Ureter (tissue), 1 donor: Measurements from ENCODE around the gene THUMPD3. TPM values are rescaled to one million over a fixed set of nuclear protein-coding genes. Genes with fewer than 3 reads are reported as not detected.

ENCODE experiments used
- DNase-seq: peaks from one replicate; pipeline ENCODE4 v3.0.0-alpha.2; 2020; ENCODE audit warnings: low spot score
- total RNA-seq: library from RNA; stranded (reverse); gene quantifications from one replicate; pipeline ENCODE4 v1.2.4, GENCODE V29; 2023
- donor health status: DM: yes; HTN: yes; CAD: no.

Gene THUMPD3
- total RNA-seq, 1 donor from 2014 or later = 45.0 TPM

GRCh38 chr3:9397332-9397905, 34.6 kb downstream of the THUMPD3 start, which contains the start of gene SETD5:
Gene SETD5, plus strand, starts transcription at chr3:9397615. Its CDS starts 31,324 bp downstream, at chr3:9428939.
- DNase-seq = peak; percentile 99

DNA sequence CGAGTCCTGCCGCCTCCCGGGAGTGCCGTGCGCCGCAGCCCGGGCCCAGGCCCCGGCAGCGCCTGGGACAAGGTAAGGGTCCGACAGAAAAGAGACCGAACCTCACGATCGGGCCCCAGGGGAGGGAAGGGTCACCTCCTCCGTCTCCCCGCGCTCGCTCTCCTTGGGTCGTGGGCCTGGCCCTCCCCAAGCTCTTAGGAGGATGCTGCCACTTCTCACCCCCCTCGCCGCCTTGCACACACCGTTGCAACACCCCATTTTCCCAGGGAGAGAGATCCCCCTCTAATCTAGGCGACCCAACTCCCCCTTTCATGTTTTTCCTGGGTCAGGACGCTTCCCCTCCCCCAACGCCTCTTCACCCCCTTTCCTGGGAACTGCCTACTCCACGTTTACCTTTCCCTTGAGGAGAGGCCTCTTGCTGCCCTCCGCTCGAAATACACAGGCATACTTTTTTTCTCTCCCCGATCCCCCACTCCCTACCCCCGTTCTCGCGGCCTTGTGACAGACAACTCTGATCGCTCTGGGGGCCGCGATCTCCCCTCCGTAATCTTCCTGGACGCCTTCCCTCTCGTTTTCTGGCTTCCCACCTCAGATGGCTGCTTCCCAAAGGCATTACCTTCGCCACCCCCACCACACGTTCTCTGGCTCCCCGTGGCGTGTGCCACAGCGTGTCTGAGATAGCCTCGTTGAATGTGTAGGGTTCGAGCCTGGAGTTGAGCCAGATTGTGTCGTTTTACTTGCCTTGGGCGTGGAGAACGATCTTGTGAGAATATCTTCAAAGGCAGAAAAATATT, 35.2 kb downstream of the THUMPD3 start:
- peak; percentile 64 for DNase-seq

- DNase-seq = no peak
Observed at GRCh38 chr3:9398700-9399336, 36.0 kb downstream of the THUMPD3 start.

DNA sequence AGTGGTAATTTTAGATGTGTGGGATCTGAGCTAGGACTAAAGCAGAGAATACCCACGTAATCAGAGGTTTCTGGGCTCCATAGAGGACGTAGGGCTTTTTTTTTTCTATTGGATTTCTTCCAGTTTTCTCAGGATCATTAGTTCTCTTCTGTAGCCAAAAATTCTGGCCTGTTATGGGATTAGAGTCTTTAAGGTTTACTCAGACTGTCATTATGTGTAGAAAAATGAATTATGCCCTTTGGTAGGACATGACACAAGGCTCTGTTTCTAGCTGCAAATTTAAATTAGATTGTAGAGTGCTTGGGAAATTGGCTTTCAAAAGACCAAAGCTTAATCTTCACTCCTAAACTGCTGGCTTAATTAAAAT, 36.5 kb downstream of the THUMPD3 start:
- DNase-seq = no peak

GRCh38 chr3:9399746-9400145, 36.9 kb downstream of the THUMPD3 start:
- DNase-seq = peak; percentile 57

DNA sequence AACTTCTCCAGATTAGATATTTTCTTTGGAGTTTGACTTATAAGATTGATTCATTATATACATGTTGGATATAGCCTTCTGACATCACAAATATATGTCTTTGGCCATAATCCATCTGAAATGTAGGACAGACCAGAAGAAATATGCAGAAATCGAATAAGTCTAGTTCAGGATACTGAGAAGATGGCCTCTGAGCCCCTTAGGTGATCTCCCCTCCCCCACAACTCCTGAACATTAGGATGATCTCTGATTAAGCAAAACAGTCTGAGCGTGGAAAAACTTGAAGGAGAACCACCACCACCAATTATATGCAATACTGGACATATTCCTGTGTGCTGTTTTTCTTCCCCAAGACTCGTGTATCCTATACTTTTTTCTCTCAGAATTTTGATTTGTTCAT, 37.8 kb downstream of the THUMPD3 start:
- no peak for DNase-seq

DNA sequence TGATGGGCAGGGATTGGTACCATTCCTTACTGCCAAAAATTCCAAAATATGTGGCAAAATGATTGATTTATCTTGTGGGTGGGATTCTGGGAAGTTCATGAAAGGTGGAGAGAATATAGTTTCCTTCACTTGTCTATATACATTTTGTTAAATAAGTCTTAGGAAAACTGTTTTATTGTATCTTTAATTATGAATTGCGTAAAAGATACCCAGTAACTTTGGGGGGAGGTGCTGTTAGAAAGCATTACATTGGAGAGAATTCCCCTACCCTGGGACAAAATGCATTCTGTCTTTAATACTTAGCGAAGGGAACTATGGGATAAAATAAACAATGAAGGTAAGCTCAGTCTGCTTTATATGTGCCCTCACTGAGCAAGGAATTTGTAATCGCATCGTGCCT, 39.1 kb downstream of the THUMPD3 start:
- no peak for DNase-seq

DNA sequence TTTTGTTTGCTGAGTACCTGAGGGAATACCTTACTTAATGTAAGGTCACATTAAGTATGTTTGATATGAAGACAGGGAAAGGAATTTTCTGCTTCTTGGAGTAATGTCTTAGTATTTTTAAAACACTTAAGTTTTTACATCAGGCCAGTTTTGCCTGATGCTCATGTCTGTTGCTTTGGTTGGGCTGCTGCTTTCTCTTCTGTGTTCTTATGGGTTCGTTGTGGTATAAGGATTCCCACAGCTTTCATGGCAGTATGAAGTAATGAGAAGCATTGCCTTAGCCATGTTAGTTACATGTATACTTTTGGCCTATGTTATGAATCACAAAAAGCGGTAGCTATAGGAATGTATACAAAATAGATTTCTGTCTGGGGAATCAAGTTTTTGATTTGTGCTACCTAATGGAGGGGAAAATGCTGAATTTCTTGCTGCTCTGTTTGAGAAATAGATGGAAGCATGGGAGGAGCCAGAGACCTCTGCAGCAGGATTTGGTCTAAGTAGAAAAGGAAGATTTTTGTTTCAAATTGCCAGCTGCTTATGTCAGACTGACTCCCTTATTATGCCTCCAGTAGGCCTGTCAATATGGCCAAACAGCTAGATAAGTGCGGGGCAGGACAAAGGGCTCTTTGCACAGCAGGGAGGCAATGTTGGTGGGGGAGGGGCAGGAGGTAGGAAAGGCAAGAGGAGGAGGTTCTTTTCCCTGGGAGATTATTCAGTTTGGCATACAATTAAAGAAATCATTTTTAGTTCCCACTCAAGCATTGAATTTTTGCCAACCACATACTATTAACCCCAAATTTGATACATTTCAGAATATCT, 39.8 kb downstream of the THUMPD3 start:
- no peak for DNase-seq

DNA sequence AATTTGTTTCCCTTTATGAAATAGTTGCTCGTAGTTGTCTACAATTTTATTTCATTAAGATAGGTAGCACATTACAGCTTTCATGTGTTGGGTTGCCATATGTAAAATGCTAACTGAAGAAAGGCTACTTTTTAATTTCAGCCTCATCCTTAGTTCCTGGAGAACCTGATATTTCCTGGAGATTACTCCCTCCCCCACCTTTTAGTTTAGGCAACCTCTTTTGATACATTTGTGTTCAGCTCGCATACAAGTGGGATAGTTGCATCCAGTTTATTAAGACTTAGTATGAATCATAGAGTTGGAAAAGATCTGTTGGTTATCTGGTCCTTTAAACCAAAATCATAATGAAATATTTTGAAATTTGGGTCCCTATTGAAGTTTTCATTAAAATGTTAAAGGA, 40.6 kb downstream of the THUMPD3 start:
- DNase-seq = no peak

GRCh38 chr3:9404680-9405079, 41.8 kb downstream of the THUMPD3 start:
- DNase-seq = no peak

DNA sequence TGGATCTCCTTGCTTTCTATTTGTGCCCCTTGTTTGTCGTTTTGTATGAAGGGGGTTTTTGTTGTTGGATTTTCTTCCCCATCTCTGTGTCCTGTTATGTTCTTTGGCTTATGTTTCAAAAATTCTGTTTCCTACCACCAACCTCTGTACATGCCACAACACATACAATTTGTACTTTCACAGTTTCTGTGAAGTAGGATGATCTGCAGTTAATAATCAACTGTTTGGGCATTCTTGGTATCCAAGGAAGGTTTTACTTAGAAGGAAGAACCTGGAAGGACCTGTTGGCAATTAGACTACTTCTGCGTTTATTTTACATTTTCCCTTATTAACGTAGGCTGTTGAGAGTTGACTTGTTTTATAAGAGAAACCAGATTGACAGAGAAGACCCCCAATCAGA, 42.9 kb downstream of the THUMPD3 start:
- DNase-seq = no peak

- DNase-seq = no peak
Observed at GRCh38 chr3:9406856-9407626, 44.2 kb downstream of the THUMPD3 start.

DNA sequence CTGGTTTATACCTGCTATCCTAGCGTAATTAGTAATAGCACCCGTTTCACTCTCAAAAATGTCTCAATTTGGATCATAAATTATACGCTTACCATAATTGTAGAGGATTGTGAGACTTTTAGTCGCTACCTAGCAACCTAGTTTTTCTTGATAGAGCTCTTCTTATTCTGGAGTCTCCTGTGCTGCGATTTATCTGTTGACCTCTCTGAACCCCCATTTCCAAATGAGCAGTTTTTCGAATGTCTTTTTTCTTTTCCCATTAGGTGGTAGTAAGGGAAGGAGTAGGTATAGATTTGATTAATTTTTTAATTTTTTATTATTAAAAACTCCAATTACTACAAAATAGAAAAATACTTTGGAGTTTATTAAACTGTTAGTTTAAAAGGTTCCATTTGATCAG, 45.2 kb downstream of the THUMPD3 start:
- DNase-seq = no peak

DNA sequence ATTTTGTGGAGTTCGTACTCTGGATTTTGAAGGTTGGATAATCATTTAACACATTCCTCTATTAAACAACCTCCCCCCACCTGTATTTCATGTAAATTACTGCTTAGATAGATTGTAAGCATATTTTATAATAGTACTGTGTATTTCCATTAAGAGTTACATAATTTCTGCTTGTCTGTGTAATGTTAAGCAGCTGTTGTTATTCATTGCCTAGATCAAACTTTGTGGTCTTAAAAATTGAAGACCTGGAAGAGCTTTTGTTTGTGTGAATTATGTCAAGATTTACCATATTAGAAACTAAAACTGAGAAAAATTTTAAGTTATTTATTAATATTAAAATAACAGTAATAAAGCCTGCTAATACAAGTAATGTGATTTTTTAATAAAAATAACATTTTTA, 45.7 kb downstream of the THUMPD3 start:
- DNase-seq = no peak

GRCh38 chr3:9409981-9410854, 47.4 kb downstream of the THUMPD3 start:
- no peak for DNase-seq

DNA sequence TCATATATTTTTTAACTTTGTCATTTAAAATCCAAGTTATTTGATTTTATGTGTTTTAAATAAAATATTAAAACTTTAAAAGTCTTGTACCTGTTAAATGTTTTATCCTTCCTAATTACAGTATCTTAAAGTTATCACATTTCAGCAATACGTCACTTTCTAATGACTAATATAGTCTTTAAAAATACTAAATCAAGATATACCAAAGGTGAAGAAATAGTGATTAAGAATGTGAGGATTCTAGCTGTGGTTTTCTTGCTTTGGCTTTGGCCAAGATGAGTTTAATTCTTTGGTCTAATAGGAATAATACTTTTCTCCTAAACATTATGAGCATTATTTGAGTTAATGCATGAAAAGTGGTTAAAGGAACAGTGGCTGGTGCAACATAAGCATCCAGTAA, 48.4 kb downstream of the THUMPD3 start:
- no peak for DNase-seq

DNA sequence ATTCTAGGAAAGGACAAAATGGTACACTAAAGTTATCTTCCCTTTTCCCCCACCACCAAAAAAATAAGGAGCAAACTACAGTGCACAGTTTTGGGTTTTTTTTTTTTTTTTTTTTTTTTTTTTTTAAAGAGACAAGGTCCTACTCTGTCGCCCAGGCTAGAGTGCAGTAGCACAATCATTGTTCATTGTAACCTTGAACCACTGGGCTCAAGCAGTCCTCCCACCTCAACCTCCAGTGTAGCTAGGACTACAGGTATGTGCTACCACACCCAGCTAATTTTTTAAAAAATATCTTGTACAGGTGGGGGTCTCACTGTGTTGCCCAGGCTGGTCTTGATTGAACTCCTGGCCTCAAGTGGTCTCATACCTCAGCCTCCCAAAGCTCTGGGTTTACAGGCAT, 49.4 kb downstream of the THUMPD3 start:
- DNase-seq = no peak

DNA sequence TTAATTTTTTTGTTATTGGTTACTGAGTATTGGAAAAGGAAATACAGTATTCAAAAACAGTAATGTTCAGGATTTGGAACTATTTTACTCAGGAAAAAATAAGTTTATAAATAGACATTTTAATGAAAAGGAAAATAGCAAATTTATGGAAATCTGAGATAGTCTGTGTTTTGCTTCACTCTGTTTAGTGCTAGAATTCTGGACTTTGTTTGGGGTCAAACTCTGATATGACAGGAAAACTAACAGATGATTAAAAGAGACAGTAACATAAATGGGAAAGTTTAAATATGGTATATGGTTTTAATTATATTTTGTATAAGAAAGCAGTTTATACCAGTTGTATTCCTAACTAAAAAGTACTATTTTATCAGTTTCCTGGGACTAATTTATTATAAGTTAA, 52.0 kb downstream of the THUMPD3 start:
- no peak for DNase-seq

- DNase-seq = no peak
Observed at GRCh38 chr3:9415485-9416138, 52.8 kb downstream of the THUMPD3 start.
